ENCODE results near the gene IL1R2.

The IL1R2 gene, protein sequence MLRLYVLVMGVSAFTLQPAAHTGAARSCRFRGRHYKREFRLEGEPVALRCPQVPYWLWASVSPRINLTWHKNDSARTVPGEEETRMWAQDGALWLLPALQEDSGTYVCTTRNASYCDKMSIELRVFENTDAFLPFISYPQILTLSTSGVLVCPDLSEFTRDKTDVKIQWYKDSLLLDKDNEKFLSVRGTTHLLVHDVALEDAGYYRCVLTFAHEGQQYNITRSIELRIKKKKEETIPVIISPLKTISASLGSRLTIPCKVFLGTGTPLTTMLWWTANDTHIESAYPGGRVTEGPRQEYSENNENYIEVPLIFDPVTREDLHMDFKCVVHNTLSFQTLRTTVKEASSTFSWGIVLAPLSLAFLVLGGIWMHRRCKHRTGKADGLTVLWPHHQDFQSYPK

DNA sequence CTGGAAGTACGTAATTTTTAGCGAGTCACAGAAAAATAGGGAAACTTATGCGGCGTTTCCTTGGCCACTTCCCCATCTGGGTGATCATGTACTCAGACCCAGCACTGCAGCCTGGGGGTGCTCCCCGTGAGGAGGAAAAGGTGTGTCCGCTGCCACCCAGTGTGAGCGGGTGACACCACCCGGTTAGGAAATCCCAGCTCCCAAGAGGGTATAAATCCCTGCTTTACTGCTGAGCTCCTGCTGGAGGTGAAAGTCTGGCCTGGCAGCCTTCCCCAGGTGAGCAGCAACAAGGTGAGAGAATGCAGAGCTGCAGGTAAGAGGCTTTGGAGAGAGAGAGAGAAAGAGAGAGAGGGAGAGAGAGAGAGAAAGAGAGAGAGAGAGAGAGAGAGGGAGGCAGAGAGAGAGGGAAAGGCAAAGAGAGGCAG lies at the start of gene IL1R2:
Gene IL1R2 (plus strand): TSS at position 240 of the 425 bp plus-strand sequence. CDS start 16,616 bp downstream, outside the sequence.
- no peak for DNase-seq

DNA sequence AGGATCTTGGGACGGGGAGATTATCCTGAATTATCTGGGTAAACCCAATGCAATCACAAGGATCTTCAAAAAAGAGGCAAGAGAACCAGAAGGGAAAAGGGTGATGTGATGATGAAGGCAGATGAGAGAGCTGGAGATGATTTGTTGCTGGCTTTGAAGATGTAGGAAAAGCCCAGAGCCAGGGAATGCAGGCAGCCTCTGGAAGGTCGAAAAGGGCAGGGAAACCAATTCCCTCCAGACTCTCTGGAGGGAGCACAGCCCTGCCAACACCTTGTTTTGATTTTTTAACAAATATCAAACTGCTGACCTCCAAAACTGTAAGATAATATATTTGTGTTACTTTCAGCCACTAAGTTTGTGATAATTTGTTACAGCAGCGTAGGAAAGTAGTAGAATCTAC lies 48.9 kb upstream of the IL1R2 start:
- DNase-seq = no peak

DNA sequence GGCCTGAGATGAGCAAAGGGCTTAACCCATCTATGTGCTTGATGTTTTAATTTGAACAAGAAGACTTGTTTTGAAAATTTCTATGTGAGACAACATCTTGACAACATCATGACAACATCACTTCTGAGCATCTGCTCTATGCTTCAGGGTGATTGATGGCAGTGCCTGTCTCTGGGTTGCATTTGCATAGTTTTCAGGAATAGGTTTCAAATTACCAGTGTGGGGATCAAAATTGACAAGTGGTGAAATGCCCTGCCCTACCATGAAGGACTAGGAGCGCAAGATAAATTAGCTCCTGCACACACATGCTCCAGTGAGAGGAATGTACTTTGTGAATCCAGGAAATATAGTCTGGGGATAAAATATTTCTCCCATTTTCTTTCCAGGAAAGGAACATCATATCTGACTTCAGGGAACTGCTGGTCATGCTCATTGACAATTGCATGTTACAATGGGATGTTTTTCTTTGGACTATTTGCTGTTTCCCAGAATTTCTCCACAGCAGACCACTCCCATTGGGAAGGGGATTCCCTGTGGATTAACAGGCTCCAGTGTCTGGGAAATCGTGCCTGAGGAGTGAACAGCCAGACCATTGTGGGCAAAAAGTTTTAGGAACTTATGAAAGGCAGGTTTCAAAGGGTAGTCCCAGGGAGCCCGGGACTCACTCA lies 45.3 kb upstream of the IL1R2 start:
- no peak for DNase-seq

DNA sequence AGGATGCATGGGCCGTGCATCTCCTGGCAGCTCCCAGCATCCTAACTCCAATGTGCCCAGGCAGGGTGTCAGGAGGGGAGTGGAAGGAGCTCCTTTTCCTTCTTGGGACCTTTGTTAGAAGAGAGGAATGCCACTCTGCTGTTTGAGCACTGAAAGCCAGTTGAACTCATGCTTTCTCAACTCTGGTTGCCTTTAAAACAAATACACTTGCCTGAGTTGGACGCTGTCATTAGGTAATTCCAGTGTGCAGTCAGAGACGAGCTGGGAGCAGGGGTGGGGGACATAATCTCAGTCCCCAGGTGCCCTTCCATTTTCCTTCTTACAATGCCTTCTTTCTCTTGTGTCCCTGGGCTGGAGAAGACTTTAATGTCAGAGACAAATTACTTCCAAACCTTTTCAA lies 44.4 kb upstream of the IL1R2 start:
- no peak for DNase-seq

DNA sequence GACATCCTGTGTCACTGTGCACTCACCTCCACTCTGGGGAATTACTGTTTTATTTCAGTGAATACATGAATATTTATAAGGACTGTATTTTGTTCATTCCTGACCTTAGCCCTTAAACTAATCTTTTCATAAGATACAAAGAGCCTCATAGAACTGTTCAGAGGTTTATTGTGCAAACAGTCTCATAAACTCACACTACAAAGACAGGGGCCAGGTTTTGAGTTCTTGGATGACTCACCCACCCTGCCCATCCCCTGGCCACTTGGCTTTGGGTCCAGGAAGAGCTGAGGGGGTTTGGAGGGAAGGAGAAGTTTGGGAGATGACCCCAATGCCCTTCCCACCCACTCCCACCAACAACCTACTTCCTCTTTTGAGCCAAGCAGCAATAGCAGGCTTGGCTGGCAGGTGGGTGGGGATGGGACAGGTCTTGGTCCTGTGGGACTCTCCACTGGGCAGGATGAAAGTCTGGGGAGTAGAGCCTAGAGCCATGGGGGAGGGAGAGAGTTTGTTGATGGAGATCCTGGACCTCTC lies 43.1 kb upstream of the IL1R2 start:
- DNase-seq = no peak

DNA sequence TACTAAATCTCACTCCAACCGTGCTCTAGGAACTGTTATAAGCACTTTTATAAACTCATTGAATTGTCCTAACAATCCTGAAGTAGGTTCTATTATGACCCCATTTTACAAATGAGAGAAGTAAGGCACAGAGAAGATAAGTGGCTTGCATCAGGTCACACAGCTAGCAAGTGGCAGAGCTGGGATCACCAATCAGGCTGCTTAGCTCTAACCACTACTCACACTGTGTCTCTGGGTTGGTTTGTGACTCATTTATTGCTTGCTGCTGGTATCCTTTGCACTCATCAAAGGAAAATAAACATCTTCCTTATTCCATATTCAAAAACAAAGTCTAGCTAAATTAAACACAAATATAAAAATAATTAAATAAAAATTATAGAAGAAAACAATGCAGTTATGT lies 42.5 kb upstream of the IL1R2 start:
- DNase-seq = no peak

DNA sequence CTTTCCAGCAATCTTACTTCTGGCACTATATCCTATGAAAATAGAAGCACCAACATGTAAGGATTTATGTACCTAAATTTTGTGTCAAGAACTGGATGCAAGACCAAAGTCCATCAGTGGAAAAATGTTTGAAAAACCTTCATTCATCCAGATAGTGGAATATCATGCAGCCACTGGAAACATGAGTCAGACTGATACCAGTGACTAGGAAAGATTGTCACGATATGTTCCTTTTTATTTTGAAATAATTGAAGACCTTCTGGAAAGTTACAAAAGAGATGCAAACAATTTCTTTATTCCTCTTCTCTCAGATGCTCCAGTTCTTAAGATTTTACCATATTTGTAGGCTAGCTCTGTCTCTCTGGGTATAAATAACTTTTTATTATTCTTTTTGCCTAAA lies 40.5 kb upstream of the IL1R2 start:
- no peak for DNase-seq

DNA sequence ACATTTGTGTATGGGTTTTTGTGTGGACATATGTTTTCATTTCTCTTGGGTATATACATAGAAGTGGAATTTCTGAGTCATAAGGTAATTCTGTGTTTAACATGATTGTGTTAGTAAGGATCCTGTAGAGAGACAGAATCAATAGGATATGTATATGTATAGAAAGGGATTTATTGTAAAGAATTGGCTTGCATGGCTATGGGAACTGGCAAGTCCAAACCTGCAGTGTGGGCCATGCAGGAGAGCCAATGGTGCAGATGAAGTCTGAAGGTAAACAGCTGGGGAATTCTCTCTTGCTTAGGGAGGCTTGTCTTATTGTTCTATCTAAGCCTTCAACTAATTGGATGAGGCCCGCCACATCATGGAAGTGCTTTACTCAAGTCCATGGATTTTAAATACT lies 39.2 kb upstream of the IL1R2 start:
- no peak for DNase-seq

DNA sequence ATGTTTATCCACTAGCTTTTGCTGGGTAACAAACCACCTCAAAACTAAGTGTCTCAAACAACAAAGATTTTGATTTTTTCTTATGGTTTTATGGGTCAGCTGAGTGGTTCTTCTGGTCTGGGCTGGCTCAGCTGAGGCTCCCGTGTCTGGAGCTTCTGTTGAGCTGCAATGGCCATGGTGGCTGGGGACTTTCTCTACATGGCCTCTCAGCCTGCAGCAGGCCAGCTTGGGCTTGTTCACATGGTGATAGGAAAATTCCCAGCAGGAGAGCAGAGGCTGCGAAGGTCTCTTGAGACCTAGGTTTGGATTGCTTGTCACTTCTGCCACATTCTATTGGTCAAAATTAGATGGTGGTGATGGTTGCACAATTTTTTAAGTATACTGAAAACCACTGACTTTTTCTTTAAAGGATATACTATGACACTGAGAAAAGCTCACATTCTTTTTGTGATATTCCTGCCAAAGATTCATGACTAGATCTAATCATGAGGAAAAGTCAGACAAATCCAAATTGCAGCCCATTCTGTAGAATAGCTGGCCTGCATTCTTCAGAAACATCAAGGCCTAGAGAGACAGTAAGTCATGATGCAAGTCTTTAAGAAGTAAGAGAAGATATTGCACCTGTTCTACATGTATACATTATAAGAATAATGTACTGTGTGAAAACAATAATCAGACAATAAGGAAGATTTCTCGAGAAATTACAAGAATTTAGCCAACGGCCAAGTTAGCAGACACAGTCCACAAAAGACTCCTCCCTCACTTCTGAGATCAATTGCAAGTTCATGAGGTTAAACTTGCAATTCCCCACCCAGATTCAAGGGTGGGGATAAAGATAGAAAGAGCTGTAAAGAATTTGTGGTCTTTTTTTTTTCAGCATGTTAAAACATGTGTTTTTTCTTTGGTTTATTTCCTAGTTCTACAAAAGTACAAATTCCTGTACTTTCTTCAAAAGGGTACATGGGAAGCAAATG lies 35.0 kb upstream of the IL1R2 start:
- no peak for DNase-seq

DNA sequence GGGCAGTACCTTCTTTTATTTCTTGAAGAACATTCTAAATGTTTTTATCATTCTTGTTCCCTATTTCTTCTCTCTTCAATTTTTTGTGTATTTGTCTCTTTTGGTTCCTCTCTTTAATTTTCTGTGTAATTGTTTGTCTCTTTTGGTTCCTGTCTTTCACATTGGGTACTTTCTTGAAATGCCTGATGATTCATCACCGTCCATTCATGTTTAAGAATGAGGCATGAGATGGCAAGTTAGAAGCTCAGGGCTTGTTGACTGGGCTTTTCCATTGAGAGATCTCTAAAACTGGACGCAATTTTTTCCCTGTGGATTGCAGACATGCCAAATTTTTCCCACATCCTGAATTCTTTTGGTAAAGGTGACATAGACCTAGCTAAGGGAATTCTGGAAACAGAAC lies 33.7 kb upstream of the IL1R2 start:
- no peak for DNase-seq

DNA sequence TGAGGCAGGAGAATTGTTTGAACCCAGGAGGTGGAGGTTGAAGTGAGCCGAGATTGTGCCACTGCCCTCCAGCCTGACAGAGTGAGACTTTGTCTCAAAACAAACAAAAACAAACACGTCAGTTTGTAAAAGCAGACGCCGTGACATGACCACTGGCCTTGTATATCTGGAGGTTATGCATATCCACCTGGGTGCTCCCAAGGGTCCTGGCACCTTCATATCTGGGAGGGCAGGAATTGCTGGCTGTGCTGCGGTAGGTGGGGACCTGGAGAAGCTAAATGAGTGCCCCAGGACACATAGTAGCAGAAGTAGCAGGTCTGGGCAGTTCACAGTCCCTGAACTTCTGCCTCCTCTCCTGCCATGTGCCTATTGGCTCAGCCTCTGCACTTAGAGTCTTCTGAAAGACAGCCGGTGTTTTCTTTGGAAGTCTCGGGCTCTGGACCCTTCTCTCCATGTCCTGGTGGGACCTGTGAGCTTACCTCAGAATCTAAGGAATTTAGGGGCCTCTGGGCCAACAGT lies 30.9 kb upstream of the IL1R2 start:
- DNase-seq = no peak

DNA sequence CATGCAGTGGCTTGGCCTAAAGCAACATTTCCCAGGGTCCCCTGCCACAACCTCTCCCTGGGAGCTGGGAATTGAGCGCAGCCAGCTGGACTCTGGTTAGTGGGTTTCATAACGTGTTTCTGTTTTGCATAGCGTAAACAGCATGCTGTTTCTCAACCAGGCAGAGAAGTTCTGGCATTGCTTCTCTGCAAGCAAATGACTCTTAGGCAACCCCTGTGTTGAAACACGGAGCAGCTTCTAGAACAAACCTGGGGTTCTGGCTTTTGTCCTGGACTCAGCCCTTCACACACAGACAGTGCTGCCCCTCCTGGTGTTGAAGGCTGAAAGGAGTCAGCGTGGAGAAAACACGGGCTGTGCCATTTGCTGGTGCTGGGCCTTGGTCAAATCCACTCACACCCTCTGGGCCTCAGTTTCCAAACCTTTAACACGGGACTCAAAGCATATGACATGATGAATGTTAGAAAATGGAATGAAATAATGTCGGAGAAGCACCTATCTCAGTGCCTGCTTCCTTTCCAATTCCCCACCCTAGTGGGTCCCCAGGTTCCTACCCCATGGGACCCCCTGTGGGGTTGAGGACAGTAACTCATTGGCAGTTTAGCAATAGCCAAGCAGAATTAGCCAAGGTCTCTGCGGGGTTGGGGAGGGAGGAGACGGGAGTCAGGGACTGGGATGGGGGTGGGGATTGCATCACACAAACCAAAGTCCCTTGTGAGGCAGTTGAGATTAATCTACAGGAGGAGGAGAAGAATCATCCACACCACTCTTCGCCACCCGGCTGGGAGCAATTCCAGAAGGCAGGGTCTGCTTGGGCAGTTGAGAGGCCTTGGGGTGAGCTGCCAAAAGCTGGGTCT lies 30.2 kb upstream of the IL1R2 start:
- peak in 52 of 58 donors; percentile 4 to 85 (median 52) for DNase-seq

DNA sequence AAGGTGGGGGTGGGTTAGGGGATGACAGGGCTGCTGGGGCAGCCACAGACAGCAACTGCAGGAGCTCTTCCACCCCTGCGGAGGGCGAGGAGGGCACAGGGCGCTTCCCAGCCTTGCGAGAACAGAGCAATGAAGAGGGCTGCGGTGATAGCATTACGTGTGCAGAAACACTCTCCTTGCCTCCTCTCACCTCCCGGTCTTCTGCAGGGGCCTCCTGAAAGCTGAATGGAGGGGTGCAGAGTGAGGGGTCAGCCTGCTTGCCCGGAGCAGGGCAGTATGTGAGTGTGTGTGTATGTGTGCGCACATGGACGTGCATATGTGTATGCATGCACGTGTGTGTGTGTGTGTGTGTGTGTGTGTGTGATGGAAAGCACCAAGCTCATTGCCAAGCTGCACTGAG lies 29.5 kb upstream of the IL1R2 start:
- no peak for DNase-seq

DNA sequence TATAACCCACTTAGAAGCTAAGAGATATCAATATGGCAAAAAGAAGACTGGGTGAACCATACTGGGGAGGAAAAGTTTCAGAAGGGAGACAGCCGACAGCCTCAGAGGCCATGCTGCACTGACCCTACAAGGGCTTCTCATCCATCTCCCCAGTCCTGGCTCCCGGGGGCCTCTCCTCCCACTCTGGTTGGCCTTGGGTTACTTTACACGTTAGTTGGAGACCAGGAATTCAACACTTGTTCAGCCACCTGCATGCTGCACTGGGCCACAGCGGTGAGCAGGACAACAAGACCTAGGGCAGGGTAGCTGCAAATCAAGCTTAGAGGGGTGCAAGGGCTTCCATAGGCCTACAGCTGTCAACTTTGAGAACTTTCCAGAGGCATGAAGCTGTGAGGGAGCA lies 28.6 kb upstream of the IL1R2 start:
- DNase-seq = no peak

DNA sequence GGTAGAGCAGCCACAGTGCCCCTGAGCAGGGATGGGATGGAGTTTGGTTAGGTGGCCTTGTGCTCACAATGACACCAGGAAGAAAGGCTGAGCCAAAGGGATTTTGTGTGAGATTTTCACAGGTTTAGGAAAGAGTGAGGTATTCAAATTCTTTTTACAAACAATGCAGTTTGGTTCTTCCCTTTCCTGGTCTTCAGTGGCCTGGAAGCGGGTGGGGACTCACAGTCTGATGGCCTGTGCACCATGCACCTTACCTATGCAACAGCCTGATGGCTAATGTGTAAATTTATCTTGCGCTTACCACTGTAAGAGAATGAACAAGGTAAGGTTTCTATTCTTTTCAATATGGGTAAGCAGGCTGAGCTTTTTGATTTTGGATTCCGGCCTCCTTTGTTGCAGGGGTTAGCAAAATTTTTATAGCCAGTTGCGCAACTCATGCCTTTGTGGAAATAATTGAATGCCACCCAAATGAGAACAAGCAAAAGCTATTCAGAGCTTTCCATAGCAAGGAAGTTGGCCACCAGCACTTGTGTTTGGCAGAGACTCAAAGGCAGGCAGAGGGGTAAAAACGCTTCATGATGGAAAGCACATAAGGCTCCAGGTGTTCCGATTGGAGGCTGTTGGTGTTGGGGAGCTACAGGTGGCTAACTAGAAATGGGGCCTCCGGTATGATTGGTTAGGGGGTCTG lies 23.8 kb upstream of the IL1R2 start:
- peak in 15 of 58 donors; percentile 6 to 17 (median 11) for DNase-seq

DNA sequence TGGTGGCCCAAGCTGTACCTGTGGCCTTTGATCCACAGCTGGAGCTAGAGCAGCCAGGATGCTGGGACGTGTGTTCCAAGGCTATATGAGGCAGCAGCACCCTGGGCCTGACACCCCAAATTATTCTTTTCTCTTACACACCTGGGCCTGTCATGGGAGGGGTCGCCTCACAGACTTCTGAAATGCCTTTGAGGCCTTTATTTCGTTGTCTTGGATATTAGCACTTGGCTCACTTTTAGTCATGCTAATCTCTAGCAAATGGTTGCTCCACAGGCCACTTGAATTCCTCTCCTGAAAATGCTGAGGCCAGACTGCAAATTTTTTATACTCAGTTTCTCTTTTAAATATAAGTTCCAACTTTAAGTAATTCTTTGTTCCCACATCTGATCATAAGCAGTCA lies 22.0 kb upstream of the IL1R2 start:
- no peak for DNase-seq

DNA sequence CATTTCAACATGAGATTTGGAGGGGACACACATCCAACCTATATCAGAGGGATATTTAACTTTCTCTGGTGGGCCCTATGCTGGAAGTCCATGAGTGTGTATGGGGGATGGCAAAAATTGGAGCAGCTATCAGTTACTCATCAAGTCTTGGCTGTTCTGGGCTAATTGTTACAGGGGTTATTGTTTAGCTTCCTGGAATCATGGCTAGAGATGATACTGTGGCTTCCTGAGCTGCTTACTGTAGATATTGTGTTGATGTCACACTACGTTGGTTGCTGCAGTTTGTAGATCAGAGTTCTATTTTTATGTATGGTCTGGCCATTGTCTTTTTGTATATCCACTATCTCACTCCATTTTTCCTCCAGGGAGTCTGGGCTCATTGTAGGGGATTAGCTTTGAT lies 20.9 kb upstream of the IL1R2 start:
- DNase-seq = no peak

DNA sequence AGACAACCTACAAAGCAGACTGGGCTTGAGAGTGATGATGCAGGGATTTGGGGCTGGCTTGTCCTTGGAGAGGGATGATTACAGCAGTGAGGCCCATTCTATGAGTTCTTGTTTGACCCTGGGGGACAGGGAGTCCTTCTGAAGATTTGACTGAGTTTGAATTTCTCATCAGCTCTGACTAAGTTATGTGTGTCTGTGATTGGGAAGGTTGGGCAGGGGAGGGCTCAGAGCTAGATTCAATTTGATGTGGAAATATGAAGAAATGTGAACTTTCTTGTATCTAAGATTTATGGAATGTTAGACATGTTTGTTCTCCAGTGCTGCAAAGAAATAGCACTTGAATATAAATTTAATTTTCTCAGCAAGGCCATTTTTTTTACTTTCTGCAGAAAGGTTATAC lies 19.9 kb upstream of the IL1R2 start:
- DNase-seq = no peak

DNA sequence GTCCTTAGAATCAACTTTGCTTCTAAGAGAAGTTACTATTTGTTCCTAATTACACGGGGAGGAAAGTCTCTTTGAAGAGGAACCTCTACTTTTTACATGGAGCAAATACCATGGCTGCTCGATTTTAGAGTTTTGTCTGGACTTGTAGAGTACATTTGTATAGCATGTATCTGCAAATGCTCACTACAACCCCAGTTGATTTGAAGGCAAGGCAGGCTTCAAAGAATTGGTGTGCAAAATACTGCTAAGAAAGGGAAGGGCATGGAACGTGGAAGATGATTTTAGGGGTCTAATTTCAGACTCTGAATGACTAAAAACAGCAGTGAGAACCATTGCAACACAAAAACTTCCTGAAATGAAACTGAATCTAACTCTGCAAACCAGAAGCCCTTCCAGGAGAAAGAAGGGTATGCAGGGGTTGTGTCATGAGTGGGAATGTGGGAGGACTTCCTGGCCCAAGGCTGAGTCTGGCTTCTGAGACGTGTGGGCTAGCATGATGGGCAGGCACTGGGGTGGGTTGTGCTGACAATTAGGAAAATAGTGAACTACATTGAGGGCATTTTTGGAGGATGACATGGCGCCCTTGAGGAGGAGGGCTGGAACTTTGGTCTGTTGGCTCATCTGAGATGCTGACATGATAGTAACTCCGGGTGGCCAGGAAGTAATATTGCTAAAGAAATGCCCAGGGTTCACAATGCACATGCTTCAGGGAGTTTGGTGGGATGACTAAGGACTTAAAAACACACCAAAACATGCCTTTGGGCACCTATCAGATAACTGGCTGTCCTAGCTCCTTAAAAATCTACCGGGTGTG lies 18.9 kb upstream of the IL1R2 start:
- no peak for DNase-seq

Measured in anterior cingulate cortex (tissue), 58 donors.